GM12892 (cell line): Measurements from ENCODE around the gene CYP27C1.
"Not testable (repeated sequence)": the region's sequence is repeated elsewhere in the genome, so short reads cannot be mapped to it uniquely, and the experiment has no call there.

Experiments
- DNase-seq: peaks from one replicate; pipeline ENCODE4 v3.0.0; 2011; ENCODE audit not compliant: insufficient read length
- FAIRE-seq: peaks from 2 replicates; lab custom pipeline; 2011; peaks lifted over from hg19 to GRCh38; lab: Jason Lieb, UNC
- POLR2A ChIP-seq: IDR thresholded peaks from 2 replicates; pipeline ENCODE4 v1.6.1; 2011; ENCODE audit warnings: low read depth, low read length, control low read depth
- POLR2AphosphoS5 ChIP-seq: IDR thresholded peaks from 2 replicates; pipeline ENCODE4 v1.6.1; 2011; ENCODE audit warnings: low read depth, low read length, control low read depth
- TAF1 ChIP-seq: IDR thresholded peaks from 2 replicates; pipeline ENCODE4 v1.6.1; 2011; ENCODE audit warnings: low read depth, mild to moderate bottlenecking, control low read depth, low read length, borderline replicate concordance

The CYP27C1 gene

DNA sequence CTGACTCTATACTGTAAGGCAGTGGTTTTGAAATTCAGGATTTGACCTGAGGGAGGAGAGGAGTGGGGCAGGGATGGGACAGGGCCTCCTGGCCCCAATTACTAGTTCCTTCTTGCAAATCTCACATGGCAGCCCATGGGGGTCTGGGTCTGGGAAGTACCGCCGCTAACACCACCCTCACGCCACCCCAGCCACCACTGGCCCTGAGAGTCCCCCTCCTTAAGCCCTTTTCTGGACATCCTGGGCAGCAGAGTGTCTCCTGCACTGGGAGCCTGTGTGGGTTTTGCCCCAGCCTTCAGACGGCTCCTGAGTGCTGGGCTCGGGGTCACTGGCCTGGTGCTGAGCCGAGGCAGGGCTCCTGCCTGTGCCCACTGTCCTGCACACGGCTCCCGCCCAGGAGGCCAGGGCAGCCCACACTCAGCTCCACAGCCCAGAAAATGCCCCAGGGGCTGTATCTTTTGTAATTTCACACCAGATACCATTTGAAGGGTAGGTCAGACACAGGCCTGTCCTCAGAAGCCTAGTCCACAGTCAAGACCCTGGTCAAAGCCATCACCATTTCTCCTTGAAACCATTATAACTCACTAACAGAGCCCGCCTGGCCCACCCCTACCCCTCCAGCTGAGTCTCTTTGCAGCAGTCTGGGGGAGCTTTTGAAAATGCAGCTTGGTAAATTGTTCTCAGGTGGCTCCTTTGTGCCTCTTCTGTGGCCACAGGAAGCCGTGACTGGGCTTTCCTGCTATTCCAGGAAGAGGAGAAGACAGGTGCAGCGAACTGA lies 55.1 kb downstream of the CYP27C1 start:
- FAIRE-seq (no peak), DNase-seq (no peak)
- TF ChIP-seq TAF1 (no peak), POLR2AphosphoS5 (no peak), POLR2A (no peak)

DNA sequence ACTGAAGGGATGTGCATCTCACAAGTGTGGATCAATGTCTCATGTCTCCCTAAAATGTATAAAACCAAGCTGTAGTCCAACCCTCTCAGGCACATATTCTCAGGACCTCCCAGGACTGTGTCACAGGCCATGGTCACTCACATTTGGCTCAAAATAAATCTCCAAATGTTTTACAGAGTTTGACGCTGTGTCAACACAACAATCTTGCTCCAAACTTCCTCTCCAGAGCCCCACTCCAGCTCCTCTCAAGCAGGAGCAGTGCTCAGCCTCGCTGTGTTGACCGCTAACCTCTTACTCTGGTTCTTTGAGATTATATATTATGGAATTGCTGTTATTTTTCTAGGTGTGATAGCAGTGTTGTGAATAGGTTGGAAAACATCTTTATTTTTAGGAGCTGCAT lies 56.2 kb downstream of the CYP27C1 start:
- TF ChIP-seq POLR2A, result no peak
- no peak for TF ChIP-seq TAF1
- TF ChIP-seq POLR2AphosphoS5, result no peak
- DNase-seq, result no peak
- peak; percentile 44 for FAIRE-seq

- FAIRE-seq, DNase-seq: not testable (repeated sequence)
Measured at GRCh38 chr2:127163090-127163406, 57.1 kb downstream of the CYP27C1 start.

DNA sequence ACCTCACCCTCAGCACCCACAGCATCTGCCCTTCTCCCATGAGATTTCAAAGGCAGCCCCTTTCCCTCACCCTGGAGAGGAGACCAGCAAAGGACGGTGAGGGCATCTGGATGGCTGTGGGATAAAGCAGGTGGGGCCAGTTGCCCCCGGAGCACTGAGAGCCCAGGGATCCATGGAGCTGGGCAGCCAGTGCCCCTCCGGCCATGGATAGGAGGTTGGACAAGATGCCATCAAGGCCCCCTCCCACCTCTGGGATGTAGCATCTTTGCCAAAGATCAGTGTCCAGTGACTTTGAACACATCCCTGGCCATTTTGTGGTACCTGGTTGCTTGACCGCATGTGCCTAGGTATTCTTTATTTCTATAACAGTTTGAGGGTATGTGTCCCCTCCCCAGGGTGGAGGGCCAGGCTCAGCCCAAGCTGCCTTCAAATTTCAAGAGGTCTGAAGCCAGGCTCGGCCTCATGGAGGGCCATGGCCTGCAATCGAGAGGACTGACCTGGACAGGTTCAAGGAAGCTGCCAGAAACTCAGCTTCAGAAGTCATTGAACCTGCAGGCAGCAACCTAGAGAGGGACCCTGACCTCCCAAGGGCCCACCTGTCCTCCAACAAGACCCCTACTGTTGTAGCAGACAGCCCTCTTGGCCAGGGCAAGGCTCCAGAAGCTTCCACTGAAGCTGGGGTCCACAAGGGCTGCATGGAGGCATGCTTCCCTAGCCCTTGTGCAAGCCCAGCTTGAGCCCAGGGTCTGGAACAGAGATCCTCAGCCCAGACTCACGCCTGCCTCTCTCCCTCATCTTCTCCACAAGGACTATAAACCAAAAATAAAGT lies 57.6 kb downstream of the CYP27C1 start:
- DNase-seq (no peak), FAIRE-seq (no peak)
- TF ChIP-seq POLR2AphosphoS5 (no peak), POLR2A (no peak)

DNA sequence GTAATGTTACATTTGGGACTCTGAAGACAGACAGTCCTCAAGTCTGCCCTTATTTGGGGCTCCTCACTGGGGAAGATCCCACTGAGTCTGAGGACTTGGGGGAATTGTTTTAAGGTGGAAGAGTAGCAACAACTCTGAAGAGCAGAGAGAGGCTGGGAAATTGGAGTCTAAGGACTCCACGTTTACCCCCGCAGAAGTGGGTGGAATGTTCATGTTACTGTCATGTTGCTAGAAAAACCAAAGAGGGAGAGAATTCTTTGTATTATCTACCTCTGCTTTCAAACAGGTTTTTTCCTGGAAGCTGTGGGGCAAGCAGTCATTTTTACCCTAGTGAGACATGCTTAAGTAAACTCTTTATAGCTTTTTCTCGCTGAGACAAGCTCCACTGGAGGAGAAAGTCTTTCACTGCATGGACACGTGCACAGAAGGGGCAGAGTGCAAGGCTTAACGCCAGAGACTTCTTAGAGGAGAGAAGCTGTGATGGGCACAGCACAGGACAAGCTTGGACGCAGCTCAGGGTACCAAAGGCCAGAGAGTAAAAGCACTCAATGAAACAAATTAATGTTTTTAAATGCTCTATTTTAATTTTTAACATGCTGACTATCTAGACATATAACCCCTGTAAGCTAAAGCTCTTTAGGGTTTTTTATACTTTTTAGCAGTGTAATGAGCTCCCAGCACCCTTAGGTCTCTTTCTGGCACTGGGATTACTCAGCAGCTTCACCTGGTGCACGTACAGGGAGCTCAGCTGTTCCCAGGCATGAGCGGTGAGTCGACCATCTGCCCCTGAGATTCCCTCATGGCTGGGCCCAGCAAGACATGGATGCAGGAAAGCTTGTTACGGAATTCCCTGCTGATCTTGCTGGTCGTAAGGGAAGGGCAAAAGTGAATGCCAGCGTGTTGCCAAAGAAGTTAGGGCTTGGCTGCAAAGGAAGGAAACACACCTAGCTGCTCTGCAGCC lies 58.6 kb downstream of the CYP27C1 start:
- TF ChIP-seq TAF1, result no peak
- DNase-seq (no peak), FAIRE-seq (no peak)

DNA sequence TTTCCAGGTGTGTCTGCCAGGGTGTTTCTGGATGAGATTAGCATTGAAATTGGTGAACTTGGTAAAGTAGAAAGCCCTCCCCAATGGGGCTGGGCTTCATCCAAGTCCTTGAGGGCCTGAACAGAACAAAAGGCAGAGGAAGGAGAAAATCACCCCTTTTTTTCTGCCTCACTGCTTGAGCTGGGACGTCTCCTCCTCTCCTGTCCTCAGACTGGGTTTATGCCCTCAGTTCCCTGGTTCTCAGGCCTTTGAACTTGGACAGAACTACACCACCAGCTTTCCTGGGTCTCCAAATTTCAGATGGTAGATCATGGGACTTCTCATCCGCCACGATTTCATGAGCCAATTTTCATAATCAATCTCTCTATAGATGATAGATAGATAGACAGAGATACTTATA lies 59.4 kb downstream of the CYP27C1 start:
- DNase-seq, result no peak
- no peak for TF ChIP-seq POLR2AphosphoS5
- no peak for TF ChIP-seq TAF1
- TF ChIP-seq POLR2A, result no peak
- FAIRE-seq, result no peak

- FAIRE-seq (no peak), DNase-seq (no peak)
- TF ChIP-seq TAF1 (no peak), POLR2AphosphoS5 (no peak), POLR2A (no peak)
Measured at GRCh38 chr2:127159543-127159942, 60.6 kb downstream of the CYP27C1 start.

- DNase-seq (no peak), FAIRE-seq (no peak)
- no peak for TF ChIP-seq TAF1
- TF ChIP-seq POLR2A, result no peak
- no peak for TF ChIP-seq POLR2AphosphoS5
Measured at GRCh38 chr2:127158614-127159290, 61.3 kb downstream of the CYP27C1 start.

- FAIRE-seq (no peak), DNase-seq (no peak)
- TF ChIP-seq POLR2A (no peak), POLR2AphosphoS5 (no peak), TAF1 (no peak)
Measured at GRCh38 chr2:127157651-127158485, 62.2 kb downstream of the CYP27C1 start.

GRCh38 chr2:127157114-127157513 lies 63.0 kb downstream of the CYP27C1 start:
- no peak for DNase-seq
- TF ChIP-seq POLR2AphosphoS5 (no peak), TAF1 (no peak), POLR2A (no peak)
- no peak for FAIRE-seq

DNA sequence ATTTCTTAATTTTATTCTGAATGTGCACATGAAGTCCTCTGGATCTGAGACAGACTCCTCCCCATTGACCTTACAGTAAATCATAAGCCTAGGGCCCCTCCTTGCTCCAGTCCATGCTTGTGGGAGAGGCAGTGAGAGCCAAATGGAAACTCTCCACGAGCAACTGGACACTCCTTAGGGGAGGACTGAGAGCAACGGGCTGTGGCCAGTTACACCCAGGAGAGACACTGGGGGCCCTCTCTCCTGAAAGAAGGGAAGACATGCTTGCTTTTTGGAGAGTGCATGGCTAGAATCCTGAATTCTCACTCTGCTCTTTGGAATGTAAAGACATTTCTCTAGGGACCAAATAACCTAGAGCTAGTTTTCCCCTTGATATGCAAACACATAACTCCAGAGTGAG lies 64.2 kb downstream of the CYP27C1 start:
- no peak for DNase-seq
- TF ChIP-seq POLR2A (no peak), TAF1 (no peak), POLR2AphosphoS5 (no peak)
- FAIRE-seq, result no peak
